Omental fat pad (tissue), 4 donors: Measurements from ENCODE around the gene RAB11FIP4. TPM values are rescaled to one million over a fixed set of nuclear protein-coding genes. Genes with fewer than 3 reads are reported as not detected.

Experiments
- ATAC-seq: fragments of 150-250 bp; one replicate; pipeline ENCODE4 v1.9.1; 2016; ENCODE audit warnings: mild to moderate bottlenecking, moderate library complexity; ENCODE audit not compliant: low FRiP score
- DNase-seq: peaks from one replicate; pipeline ENCODE4 v3.0.0-alpha.2; 2019; ENCODE audit warnings: low spot score
- CTCF ChIP-seq, 3 donors: fragments of 450-650 bp; IDR thresholded peaks; one replicate each; pipeline ENCODE4 v1.5.1; 2016 to 2017; ENCODE audit warnings: antibody characterized with exemption in 3 of 3, mild to moderate bottlenecking in 3 of 3, moderate library complexity in 2 of 3
- total RNA-seq, 4 donors: library from RNA; depleted of rRNA; stranded (reverse); fragments of >200 nt; gene quantifications; one replicate each; pipeline ENCODE4 v1.1.0, GENCODE V29; 2016

Gene RAB11FIP4
- total RNA-seq, 4 donors from 2014 or later: 2.8 to 12.0 (median 5.7) TPM

- DNase-seq (no peak), ATAC-seq (no peak)
- no peak for TF ChIP-seq CTCF (IDR thresholded peaks at IDR 0.05)
Observed at GRCh38 chr17:31538080-31538762, 146.7 kb downstream of the RAB11FIP4 start.

- TF ChIP-seq CTCF (IDR thresholded peaks at IDR 0.05): no peak
- ATAC-seq: no peak
- no peak for DNase-seq
Observed at GRCh38 chr17:31540602-31541307, 149.3 kb downstream of the RAB11FIP4 start.

- TF ChIP-seq CTCF (IDR thresholded peaks at IDR 0.05): no peak
- ATAC-seq (no peak), DNase-seq (no peak)
Observed at GRCh38 chr17:31541559-31541958, 150.1 kb downstream of the RAB11FIP4 start.

- TF ChIP-seq CTCF (IDR thresholded peaks at IDR 0.05): no peak
- ATAC-seq: no peak
- no peak for DNase-seq
Observed at GRCh38 chr17:31544186-31544585, 152.7 kb downstream of the RAB11FIP4 start.

GRCh38 chr17:31546650-31547049 is 155.2 kb downstream of the RAB11FIP4 start:
- ATAC-seq: no peak
- no peak for TF ChIP-seq CTCF (IDR thresholded peaks at IDR 0.05)
- no peak for DNase-seq

- ATAC-seq: no peak
- TF ChIP-seq CTCF (IDR thresholded peaks at IDR 0.05): no peak
- no peak for DNase-seq
Observed at GRCh38 chr17:31548709-31549108, 157.2 kb downstream of the RAB11FIP4 start.

- TF ChIP-seq CTCF (IDR thresholded peaks at IDR 0.05): no peak
- ATAC-seq (no peak), DNase-seq (no peak)
Observed at GRCh38 chr17:31549121-31549524, 157.6 kb downstream of the RAB11FIP4 start.
